ENCODE results near the gene CCDC188.

Gene CCDC188

GRCh38 chr22:20102203-20102780, 48.6 kb downstream of the CCDC188 start:
- DNase-seq: no peak

- no peak for DNase-seq
Observed at GRCh38 chr22:20101638-20102037, 49.2 kb downstream of the CCDC188 start.

DNA sequence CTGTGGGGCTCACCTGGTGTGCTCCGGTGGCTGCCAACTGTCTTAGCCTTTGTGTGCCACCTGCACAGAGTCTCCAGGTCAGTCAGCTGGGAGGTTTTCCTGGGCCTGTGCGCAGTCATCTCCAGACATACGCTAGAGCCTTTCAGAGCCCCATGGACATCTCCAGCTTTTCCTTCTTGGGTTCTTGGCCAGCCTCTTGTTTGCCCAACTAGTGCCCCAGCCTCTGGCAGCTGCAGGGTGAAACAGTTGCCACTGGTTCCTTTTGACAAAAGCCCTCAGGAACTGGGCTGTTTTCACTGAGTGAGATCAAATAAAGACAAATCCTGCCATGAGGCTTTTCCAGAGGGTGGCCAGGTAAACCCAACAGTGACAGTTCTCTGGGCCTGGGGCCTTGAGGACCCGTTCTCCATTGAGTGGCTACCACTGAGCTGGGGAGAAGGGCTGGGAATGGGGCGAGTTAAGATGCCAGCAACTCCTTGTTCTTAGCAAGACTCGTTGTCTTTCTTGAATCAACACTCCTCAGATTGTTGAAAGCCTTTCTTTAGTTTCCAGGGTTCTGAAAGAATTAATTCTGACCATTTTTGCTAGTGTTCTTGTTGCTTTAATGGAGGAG, 51.6 kb downstream of the CCDC188 start:
- DNase-seq: no peak
